Measurements from ENCODE around the gene COA1. TPM values are rescaled to one million over a fixed set of nuclear protein-coding genes. Genes with fewer than 3 reads are reported as not detected.

Gene COA1
- total and polyA plus RNA-seq, 9 of the 15 experiments (the other 6 are each of a cell fraction or from before 2014, with no cell fraction given) = 98.9 to 463 (median 181) TPM

DNA sequence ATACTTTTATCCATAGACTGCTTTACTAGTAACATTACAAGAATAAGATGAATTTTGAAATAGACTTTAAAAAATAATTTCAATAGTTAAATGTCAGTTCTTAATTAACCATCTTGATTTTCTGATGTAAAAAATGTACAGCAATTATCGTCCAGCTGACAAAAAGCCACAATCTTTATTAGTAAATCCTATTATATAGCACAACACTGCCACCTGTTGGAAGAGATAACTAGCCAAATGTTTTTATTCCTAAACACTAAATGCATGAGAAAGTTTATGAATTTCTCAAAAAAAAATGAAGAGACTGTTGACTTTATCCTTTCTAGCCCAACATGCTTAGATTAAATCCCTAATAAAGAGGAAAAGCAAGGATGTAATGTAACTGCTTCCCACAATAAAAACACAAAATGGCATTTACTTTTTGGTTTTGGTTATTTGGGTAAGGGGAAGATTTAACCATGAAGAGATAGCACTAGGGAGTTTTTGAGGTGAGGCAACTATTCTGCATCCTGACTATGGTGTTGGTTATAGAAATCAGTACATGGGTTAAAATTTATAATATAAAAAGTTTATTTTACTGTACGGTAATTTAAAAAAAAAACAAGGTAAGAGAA, 8.0 kb downstream of the COA1 start (continued):
- TF ChIP-seq, protein P1, sequence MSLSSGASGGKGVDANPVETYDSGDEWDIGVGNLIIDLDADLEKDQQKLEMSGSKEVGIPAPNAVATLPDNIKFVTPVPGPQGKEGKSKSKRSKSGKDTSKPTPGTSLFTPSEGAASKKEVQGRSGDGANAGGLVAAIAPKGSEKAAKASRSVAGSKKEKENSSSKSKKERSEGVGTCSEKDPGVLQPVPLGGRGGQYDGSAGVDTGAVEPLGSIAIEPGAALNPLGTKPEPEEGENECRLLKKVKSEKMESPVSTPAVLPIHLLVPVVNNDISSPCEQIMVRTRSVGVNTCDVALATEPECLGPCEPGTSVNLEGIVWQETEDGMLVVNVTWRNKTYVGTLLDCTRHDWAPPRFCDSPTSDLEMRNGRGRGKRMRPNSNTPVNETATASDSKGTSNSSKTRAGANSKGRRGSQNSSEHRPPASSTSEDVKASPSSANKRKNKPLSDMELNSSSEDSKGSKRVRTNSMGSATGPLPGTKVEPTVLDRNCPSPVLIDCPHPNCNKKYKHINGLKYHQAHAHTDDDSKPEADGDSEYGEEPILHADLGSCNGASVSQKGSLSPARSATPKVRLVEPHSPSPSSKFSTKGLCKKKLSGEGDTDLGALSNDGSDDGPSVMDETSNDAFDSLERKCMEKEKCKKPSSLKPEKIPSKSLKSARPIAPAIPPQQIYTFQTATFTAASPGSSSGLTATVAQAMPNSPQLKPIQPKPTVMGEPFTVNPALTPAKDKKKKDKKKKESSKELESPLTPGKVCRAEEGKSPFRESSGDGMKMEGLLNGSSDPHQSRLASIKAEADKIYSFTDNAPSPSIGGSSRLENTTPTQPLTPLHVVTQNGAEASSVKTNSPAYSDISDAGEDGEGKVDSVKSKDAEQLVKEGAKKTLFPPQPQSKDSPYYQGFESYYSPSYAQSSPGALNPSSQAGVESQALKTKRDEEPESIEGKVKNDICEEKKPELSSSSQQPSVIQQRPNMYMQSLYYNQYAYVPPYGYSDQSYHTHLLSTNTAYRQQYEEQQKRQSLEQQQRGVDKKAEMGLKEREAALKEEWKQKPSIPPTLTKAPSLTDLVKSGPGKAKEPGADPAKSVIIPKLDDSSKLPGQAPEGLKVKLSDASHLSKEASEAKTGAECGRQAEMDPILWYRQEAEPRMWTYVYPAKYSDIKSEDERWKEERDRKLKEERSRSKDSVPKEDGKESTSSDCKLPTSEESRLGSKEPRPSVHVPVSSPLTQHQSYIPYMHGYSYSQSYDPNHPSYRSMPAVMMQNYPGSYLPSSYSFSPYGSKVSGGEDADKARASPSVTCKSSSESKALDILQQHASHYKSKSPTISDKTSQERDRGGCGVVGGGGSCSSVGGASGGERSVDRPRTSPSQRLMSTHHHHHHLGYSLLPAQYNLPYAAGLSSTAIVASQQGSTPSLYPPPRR (CRISPR knock-in tag; IDR thresholded peaks at IDR 0.05; ENCODE audit: borderline replicate concordance) = no peak
- no peak for TF ChIP-seq ZEB2 (IDR thresholded peaks at IDR 0.05)
- peak; percentile 7 for TF ChIP-seq TAF9B (IDR thresholded peaks at IDR 0.05; ENCODE audit: partially characterized antibody)
- peak; percentile 55 to 66 for TF ChIP-seq RAD21 (CRISPR knock-in tag; conservative IDR thresholded peaks at IDR 0.05 in 1 of 2, IDR thresholded peaks at IDR 0.05 in 1 of 2)
- 0 out of 2 replicates have a peak, but pooled peaks have one; percentile 7 for TF ChIP-seq SMC3 (conservative IDR thresholded peaks at IDR 0.05; ENCODE audit: insufficient read depth, low read depth, low read length)
- TF ChIP-seq MECOM (CRISPR knock-in tag; IDR thresholded peaks at IDR 0.05) = no peak
- TF ChIP-seq, protein P2, sequence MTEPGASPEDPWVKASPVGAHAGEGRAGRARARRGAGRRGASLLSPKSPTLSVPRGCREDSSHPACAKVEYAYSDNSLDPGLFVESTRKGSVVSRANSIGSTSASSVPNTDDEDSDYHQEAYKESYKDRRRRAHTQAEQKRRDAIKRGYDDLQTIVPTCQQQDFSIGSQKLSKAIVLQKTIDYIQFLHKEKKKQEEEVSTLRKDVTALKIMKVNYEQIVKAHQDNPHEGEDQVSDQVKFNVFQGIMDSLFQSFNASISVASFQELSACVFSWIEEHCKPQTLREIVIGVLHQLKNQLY (CRISPR knock-in tag; conservative IDR thresholded peaks at IDR 0.05) = no peak
- TF ChIP-seq ZNF174 (CRISPR knock-in tag; IDR thresholded peaks at IDR 0.05) = no peak
- TF ChIP-seq, protein P3, sequence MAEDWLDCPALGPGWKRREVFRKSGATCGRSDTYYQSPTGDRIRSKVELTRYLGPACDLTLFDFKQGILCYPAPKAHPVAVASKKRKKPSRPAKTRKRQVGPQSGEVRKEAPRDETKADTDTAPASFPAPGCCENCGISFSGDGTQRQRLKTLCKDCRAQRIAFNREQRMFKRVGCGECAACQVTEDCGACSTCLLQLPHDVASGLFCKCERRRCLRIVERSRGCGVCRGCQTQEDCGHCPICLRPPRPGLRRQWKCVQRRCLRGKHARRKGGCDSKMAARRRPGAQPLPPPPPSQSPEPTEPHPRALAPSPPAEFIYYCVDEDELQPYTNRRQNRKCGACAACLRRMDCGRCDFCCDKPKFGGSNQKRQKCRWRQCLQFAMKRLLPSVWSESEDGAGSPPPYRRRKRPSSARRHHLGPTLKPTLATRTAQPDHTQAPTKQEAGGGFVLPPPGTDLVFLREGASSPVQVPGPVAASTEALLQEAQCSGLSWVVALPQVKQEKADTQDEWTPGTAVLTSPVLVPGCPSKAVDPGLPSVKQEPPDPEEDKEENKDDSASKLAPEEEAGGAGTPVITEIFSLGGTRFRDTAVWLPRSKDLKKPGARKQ (CRISPR knock-in tag; IDR thresholded peaks at IDR 0.05) = 0 out of 2 replicates have a peak, but pooled peaks have one; percentile 24
- TF ChIP-seq HCFC1 (IDR thresholded peaks at IDR 0.05; ENCODE audit: low read depth, low read length) = no peak
- TF ChIP-seq SNIP1 (IDR thresholded peaks at IDR 0.05; ENCODE audit: low read depth) = no peak
- TF ChIP-seq MBD2 (IDR thresholded peaks at IDR 0.05; ENCODE audit: borderline replicate concordance, low read depth) = no peak
- TF ChIP-seq TEAD4 (IDR thresholded peaks at IDR 0.05; ENCODE audit: low read length) = no peak
- TF ChIP-seq TEAD4 (CRISPR knock-in tag; IDR thresholded peaks at IDR 0.05; ENCODE audit: borderline replicate concordance) = no peak
- TF ChIP-seq FIP1L1 (IDR thresholded peaks at IDR 0.05; ENCODE audit: low read depth, low read length, poor library complexity, severe bottlenecking) = no peak
- TF ChIP-seq SMARCA4 (IDR thresholded peaks at IDR 0.05) = peak; percentile 39; the same call in 1 of the 2 replicates
- no peak for TF ChIP-seq ZNF76 (CRISPR knock-in tag; IDR thresholded peaks at IDR 0.05; ENCODE audit: borderline replicate concordance)
- TF ChIP-seq PHF20 (IDR thresholded peaks at IDR 0.05; ENCODE audit: partially characterized antibody) = no peak
- TF ChIP-seq ZBTB7A (IDR thresholded peaks at IDR 0.05; ENCODE audit: borderline replicate concordance, control insufficient read depth, low read depth, low read length) = no peak
- TF ChIP-seq DACH1 (IDR thresholded peaks at IDR 0.05; ENCODE audit: partially characterized antibody) = peak; percentile 8
- no peak for TF ChIP-seq PHF8 (IDR thresholded peaks at IDR 0.05; ENCODE audit: borderline replicate concordance, low read length)
- no peak for TF ChIP-seq RBM25 (IDR thresholded peaks at IDR 0.05; ENCODE audit: low read depth, low read length, severe bottlenecking)
